ENCODE measurements around the gene ZP4. TPM values are rescaled to one million over a fixed set of nuclear protein-coding genes. Genes with fewer than 3 reads are reported as not detected.

ZP4 gene
- total RNA-seq, 1 donor from 2014 or later, result not detected

DNA sequence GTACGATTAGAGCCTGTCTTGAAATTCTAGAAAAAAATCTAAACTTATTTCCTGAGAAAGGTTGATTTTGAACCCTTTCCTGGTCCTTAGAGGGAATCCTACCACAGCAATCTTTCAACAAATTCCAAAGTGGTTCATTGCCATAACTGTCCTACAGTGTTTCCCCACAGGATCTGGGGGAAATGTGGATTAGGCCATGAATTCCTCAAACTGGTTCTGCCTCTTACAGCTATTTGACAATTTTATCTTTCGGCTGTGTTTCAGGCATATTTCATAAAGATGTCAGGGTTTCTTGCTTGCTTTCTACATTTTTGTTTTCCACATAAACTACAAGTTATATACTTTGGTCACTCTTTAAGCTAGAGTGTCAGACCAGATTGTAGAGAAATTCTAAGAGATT lies 544 bp upstream of the ZP4 start:
- Mint-ChIP-seq H3K4me1 (no peaks in the 10 kb centered on the region), H3K27me3 (ENCODE audit: low read depth) (peaks cover 6% of the 10 kb centered on the region), H3K9me3 (peaks cover 3% of the 10 kb centered on the region), H3K27ac (no peak overlapping the region), H3K36me3 (no peaks in the 10 kb centered on the region), H3K4me3 (no peak overlapping the region)
- TF ChIP-seq, protein P1, sequence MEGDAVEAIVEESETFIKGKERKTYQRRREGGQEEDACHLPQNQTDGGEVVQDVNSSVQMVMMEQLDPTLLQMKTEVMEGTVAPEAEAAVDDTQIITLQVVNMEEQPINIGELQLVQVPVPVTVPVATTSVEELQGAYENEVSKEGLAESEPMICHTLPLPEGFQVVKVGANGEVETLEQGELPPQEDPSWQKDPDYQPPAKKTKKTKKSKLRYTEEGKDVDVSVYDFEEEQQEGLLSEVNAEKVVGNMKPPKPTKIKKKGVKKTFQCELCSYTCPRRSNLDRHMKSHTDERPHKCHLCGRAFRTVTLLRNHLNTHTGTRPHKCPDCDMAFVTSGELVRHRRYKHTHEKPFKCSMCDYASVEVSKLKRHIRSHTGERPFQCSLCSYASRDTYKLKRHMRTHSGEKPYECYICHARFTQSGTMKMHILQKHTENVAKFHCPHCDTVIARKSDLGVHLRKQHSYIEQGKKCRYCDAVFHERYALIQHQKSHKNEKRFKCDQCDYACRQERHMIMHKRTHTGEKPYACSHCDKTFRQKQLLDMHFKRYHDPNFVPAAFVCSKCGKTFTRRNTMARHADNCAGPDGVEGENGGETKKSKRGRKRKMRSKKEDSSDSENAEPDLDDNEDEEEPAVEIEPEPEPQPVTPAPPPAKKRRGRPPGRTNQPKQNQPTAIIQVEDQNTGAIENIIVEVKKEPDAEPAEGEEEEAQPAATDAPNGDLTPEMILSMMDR (IDR thresholded peaks at IDR 0.05; ENCODE audit: unreplicated experiment), result no peak
- DNase-seq (ENCODE audit: low spot score in 2 of 2, unreplicated experiment in 2 of 2), result no peak

DNA sequence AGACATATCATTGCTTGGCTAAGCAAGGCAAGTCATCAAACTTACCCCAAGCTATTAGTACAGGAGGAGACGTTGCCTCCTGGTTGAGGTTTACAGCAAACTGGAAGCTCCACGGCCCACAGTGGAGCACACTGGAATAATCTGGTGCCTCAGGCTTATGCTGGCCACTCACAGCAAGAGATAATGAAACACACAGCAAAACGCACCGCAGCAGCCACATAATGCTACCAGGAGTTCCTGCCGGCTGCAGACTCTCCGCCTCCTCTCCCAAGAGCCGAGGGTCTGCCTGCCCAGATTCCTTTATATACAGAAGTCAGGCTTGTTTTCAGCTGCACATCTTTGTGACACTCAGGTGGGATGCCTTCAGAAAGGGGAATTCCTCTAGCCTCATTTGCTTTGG lies 306 bp downstream of the ZP4 start:
- no peak for DNase-seq (ENCODE audit: low spot score in 2 of 2, unreplicated experiment in 2 of 2)
- Mint-ChIP-seq H3K27me3 (ENCODE audit: low read depth) (peaks cover 6% of the 10 kb centered on the region), H3K4me1 (no peaks in the 10 kb centered on the region), H3K27ac (no peak overlapping the region), H3K9me3 (no peaks in the 10 kb centered on the region), H3K36me3 (no peaks in the 10 kb centered on the region), H3K4me3 (no peak overlapping the region)
- TF ChIP-seq, protein P1 (IDR thresholded peaks at IDR 0.05; ENCODE audit: unreplicated experiment), result no peak

DNA sequence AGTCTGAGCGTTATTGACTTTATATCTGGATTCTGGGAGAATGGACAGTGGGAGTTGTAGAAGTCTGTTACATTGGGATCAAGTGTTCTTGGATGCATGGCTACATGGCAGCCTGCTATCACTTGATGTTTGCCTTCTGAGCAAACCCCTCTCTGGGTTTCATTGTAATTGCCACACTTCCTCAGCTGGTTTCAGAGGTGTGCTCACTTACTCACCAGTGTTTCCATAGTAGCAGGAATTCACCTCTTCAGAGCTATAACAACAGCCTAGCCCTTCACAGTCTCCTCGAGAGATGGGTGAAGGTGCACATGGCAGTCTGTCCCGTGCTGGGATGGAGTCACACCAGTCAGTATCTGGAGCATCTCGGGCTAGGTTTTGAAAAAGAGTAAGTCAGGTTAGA lies 2.6 kb downstream of the ZP4 start:
- no peak overlapping the region for H3K27ac Mint-ChIP-seq
- peaks cover 4% of the 10 kb centered on the region for H3K27me3 Mint-ChIP-seq (ENCODE audit: low read depth)
- no peak for DNase-seq (ENCODE audit: low spot score in 2 of 2, unreplicated experiment in 2 of 2)
- no peaks in the 10 kb centered on the region for H3K36me3 Mint-ChIP-seq
- TF ChIP-seq, protein P1 (IDR thresholded peaks at IDR 0.05; ENCODE audit: unreplicated experiment), result no peak
- peaks cover under 1% of the 10 kb centered on the region for H3K9me3 Mint-ChIP-seq
- H3K4me3 Mint-ChIP-seq, result no peak overlapping the region
- no peaks in the 10 kb centered on the region for H3K4me1 Mint-ChIP-seq

DNA sequence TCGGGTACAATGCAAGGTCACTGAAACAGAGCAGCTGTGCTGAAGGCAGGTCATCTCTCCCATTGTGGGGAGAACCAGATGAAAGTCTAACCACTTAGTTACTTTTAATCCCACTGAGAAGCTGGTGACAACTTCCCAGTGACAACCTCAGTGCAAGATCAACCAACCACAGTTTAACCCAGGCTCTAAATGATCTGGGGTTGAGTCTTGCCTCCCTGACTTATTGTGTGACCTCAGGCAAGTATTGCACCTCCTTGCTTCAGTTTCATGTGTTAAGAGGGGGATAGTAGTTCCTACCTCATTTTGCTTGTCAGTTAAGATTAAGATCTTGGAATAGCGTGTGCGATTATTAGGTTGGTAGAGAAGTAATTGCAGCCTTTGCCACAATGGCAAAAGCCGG lies 3.2 kb downstream of the ZP4 start:
- H3K4me1 Mint-ChIP-seq, result no peaks in the 10 kb centered on the region
- TF ChIP-seq, protein P1 (IDR thresholded peaks at IDR 0.05; ENCODE audit: unreplicated experiment), result no peak
- H3K4me3 Mint-ChIP-seq, result no peak overlapping the region
- no peak for DNase-seq (ENCODE audit: low spot score in 2 of 2, unreplicated experiment in 2 of 2)
- H3K9me3 Mint-ChIP-seq, result peaks cover 3% of the 10 kb centered on the region
- peaks cover 1% of the 10 kb centered on the region for H3K27me3 Mint-ChIP-seq (ENCODE audit: low read depth)
- no peaks in the 10 kb centered on the region for H3K36me3 Mint-ChIP-seq
- no peak overlapping the region for H3K27ac Mint-ChIP-seq

DNA sequence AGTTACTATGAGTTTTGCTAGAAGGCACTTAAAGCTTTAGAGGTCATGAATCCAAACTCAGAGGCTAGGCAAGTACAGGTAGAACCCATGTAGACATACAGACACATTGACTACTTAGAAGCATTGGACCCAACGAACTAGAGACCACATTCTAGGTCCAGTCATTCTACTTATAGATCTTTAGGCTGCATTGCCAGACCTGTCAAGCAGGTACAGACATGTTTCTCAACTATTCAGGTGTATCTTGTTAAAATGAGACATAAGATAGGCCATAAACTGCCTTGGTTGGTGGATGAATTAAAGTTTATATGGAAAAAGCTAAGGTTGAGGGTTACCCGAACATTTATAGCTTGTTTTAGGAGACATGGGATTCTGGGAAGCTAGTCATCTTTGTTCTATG lies 6.5 kb downstream of the ZP4 start:
- no peak overlapping the region for H3K27ac Mint-ChIP-seq
- H3K27me3 Mint-ChIP-seq (ENCODE audit: low read depth), result peaks cover 1% of the 10 kb centered on the region
- H3K4me3 Mint-ChIP-seq, result no peak overlapping the region
- H3K36me3 Mint-ChIP-seq, result no peaks in the 10 kb centered on the region
- H3K4me1 Mint-ChIP-seq, result no peaks in the 10 kb centered on the region
- TF ChIP-seq, protein P1 (IDR thresholded peaks at IDR 0.05; ENCODE audit: unreplicated experiment), result no peak
- no peak for DNase-seq (ENCODE audit: low spot score in 2 of 2, unreplicated experiment in 2 of 2)
- peaks cover 3% of the 10 kb centered on the region for H3K9me3 Mint-ChIP-seq

DNA sequence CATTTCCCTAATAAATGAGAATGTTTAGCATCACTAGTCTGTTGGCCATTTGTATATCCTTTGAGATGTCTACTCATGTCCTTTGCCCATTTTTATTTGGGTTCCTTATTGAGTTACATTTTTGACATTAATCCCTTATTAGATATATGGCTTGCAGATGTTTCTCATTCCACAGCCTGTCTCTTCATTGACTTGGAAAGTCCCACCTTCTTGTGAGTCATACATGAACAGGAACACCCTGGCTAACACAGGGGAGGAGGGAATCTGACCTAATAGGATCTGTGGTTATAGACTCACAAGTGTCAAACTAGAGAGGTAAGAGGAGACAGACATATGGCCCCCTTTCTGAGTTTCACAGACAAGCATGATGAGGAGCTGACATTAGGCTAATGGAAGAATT lies 11.5 kb downstream of the ZP4 start:
- Mint-ChIP-seq H3K27ac (no peak overlapping the region), H3K36me3 (no peaks in the 10 kb centered on the region), H3K4me3 (no peak overlapping the region), H3K27me3 (ENCODE audit: low read depth) (no peaks in the 10 kb centered on the region), H3K9me3 (peaks cover 3% of the 10 kb centered on the region), H3K4me1 (no peaks in the 10 kb centered on the region)
- no peak for DNase-seq (ENCODE audit: low spot score in 2 of 2, unreplicated experiment in 2 of 2)
- TF ChIP-seq, protein P1 (IDR thresholded peaks at IDR 0.05; ENCODE audit: unreplicated experiment), result no peak

Measured in mesothelial cell of epicardium (in vitro differentiated cells).